HG02678 (cell line): Measurements from ENCODE around the gene FN3KRP.
"Not testable (repeated sequence)": the region's sequence is repeated elsewhere in the genome, so short reads cannot be mapped to it uniquely, and the experiment has no call there.

Source experiments
- ATAC-seq: cut with Tn5 transposase; IDR thresholded peaks from one replicate; pipeline ENCODE4 v1.9.1; 2021; ENCODE audit warnings: mild to moderate bottlenecking, moderate library complexity; ENCODE audit not compliant: unreplicated experiment

Gene FN3KRP

DNA sequence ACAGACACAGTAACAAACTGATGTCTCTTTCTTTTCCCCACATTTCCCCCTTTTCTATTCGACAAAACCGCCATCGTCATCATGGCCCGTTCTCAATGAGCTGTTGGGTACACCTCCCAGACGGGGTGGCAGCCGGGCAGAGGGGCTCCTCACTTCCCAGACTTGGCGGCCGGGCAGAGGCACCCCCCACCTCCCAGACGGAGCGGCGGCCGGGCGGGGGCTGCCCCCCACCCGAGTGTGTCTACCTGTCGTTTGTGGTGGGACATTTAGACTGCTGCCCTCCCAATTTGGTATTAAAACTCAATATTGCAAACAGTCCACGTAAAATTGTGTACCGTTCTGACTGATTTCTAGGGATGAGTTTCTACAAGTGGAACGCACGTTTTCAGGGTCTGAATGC is 58.0 kb downstream of the FN3KRP start:
- ATAC-seq = not testable (repeated sequence)

DNA sequence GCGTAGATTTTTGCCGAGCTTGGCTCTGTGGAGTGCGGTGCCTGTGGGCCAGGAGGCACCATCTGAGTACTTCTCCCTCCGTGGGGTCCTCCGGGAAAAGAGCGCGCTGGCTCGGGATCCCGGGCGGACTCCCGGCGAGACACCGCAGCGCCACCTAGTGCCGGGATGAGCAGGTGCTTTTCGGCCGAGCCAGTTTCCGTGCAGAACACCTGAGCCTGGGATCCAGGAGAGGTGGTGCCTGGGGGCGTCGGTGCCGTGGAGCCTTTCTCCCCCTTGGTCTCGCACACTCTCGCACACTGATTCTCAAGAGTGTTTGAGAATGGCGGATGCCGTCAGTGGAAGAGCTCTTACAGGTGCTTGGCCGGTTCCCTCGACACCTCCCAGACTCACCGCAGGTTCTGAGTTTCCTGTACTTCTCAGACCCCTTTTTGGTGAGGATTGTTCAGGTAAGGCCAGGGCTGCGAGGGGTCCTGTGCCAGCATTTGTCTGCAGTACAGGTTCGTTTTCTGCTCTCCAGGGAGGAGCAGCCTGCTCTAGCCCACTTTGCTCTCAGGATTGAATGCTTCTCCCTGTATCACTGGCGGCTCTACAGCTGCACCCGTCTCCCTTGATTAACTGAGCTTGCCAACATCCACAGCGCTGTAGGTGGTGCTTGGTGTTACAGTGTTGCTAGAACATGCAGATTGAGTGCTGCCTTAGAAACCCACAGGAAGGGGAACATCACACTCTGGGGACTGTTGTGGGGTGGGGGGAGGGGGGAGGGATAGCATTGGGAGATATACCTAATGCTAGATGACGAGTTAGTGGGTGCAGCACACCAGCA is 58.7 kb downstream of the FN3KRP start:
- ATAC-seq = no peak

DNA sequence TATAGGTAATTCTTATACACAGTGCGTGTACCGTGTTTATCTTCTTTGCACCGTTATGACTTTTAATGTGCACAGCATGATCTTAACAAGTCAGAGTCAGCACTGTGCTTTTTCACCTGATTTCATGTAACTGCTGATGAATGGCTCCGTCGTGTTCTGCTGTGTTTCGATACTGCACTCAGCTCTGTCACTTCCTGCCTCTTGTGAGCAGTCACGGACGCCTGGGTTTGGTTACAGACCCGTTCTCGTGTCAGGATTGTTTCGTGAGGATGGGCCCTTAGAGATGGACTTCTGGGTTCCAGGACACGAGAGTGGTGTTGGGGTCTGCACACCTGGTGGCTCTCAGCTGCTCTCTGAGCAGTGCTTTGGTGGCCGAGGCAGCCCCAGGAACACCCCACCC is 59.9 kb downstream of the FN3KRP start:
- ATAC-seq = no peak
